T-helper 17 cell (primary cell): Measurements from ENCODE around the gene GOLGA8M. TPM values are rescaled to one million over a fixed set of nuclear protein-coding genes. Genes with fewer than 3 reads are reported as not detected.

Source experiments
- total RNA-seq, 4 donors: library from RNA in 2 of 4; stranded (reverse) in 2 of 4; gene quantifications; one replicate each; pipeline ENCODE4 v1.2.3 and lab custom pipeline; 2022 to 2026

Gene GOLGA8M
- total RNA-seq, 2 donors from 2014 or later, result 1.0 TPM; not detected in 1

Other genes starting within 250 kb of the GOLGA8M start
- not detected for gene GOLGA8G, start 179.4 kb downstream of the GOLGA8M start, total RNA-seq
- not detected for gene GOLGA6L25, start 158.9 kb downstream of the GOLGA8M start, total RNA-seq
- gene GOLGA6L7, start 136.2 kb upstream of the GOLGA8M start, total RNA-seq, result not detected
- 10 to 100 TPM; 27.1 to 28.9 TPM for gene APBA2, start 173.6 kb upstream of the GOLGA8M start, total RNA-seq